ENCODE data around the gene NME5. TPM values are rescaled to one million over a fixed set of nuclear protein-coding genes. Genes with fewer than 3 reads are reported as not detected.
"Not testable (repeated sequence)": the region's sequence is repeated elsewhere in the genome, so short reads cannot be mapped to it uniquely, and the experiment has no call there.

NME5 gene
- total RNA-seq, 1 donor from 2014 or later, result 0.53 TPM

- Histone ChIP-seq H3K4me3 (ENCODE audit: low read depth, low read length) (no peak overlapping the region), H3K36me3 (ENCODE audit: control insufficient read depth, insufficient read depth, low read length) (no peaks in the 10 kb centered on the region), H3K27me3 (ENCODE audit: control insufficient read depth, insufficient read depth, low read length) (no peaks in the 10 kb centered on the region)
- peak; percentile 60 for DNase-seq (ENCODE audit: low read depth)
- peak; percentile 76 for TF ChIP-seq CTCF (IDR thresholded peaks at IDR 0.05; ENCODE audit: insufficient read depth, low read length, severe bottlenecking)
- FAIRE-seq, result peak; percentile 76
These were observed 62.0 kb downstream of the NME5 start for GRCh38 chr5:138077064-138077696.

GRCh38 chr5:138070026-138070425 lies 69.2 kb downstream of the NME5 start:
- not testable (repeated sequence) for H3K27me3 ChIP-seq (ENCODE audit: control insufficient read depth, insufficient read depth, low read length); FAIRE-seq; DNase-seq (ENCODE audit: low read depth); H3K36me3 ChIP-seq (ENCODE audit: control insufficient read depth, insufficient read depth, low read length); H3K4me3 ChIP-seq (ENCODE audit: low read depth, low read length)

- FAIRE-seq (no peak), DNase-seq (ENCODE audit: low read depth) (peak; percentile 71)
- Histone ChIP-seq H3K36me3 (ENCODE audit: control insufficient read depth, insufficient read depth, low read length) (no peaks in the 10 kb centered on the region), H3K4me3 (ENCODE audit: low read depth, low read length) (no peak overlapping the region), H3K27me3 (ENCODE audit: control insufficient read depth, insufficient read depth, low read length) (no peaks in the 10 kb centered on the region)
- peak; percentile 69 for TF ChIP-seq CTCF (IDR thresholded peaks at IDR 0.05; ENCODE audit: insufficient read depth, low read length, severe bottlenecking)
These were observed 70.3 kb downstream of the NME5 start for GRCh38 chr5:138068742-138069600.

GRCh38 chr5:138067945-138068344 lies 71.3 kb downstream of the NME5 start:
- no peak for TF ChIP-seq CTCF (IDR thresholded peaks at IDR 0.05; ENCODE audit: insufficient read depth, low read length, severe bottlenecking)
- DNase-seq (ENCODE audit: low read depth) (no peak), FAIRE-seq (no peak)
- Histone ChIP-seq H3K4me3 (ENCODE audit: low read depth, low read length) (no peak overlapping the region), H3K36me3 (ENCODE audit: control insufficient read depth, insufficient read depth, low read length) (no peaks in the 10 kb centered on the region), H3K27me3 (ENCODE audit: control insufficient read depth, insufficient read depth, low read length) (no peaks in the 10 kb centered on the region)

Other genes starting within 250 kb of the NME5 start
- not detected in 2 replicates for gene PKD2L2, start 250.0 kb downstream of the NME5 start, total RNA-seq
- gene FAM13B, start 106.3 kb downstream of the NME5 start, total RNA-seq, result 10.5 TPM in 2 replicates
- not detected in 2 replicates for gene WNT8A, start 55.4 kb downstream of the NME5 start, total RNA-seq
- gene BRD8, start 39.2 kb upstream of the NME5 start, total RNA-seq, result 12.1 and 15.0 TPM in 2 replicates
- under 0.01 TPM in 2 replicates for gene KIF20A, start 39.7 kb upstream of the NME5 start, total RNA-seq
- gene CDC23, start 73.9 kb upstream of the NME5 start, total RNA-seq, result 19.7 and 27.4 TPM in 2 replicates
- not detected in 2 replicates for gene GFRA3, start 135.2 kb upstream of the NME5 start, total RNA-seq
- 0.26 TPM in 2 replicates for gene CDC25C, start 192.4 kb upstream of the NME5 start, total RNA-seq
- 10.3 and 17.7 TPM in 2 replicates for gene FAM53C, start 198.8 kb upstream of the NME5 start, total RNA-seq
- 42.4 and 44.5 TPM in 2 replicates for gene KDM3B, start 213.3 kb upstream of the NME5 start, total RNA-seq